Fibroblast of the aortic adventitia (primary cell): ENCODE data around the gene TMCO5A. TPM values are rescaled to one million over a fixed set of nuclear protein-coding genes. Genes with fewer than 3 reads are reported as not detected.

Experiments
- DNase-seq: peaks from one replicate; pipeline ENCODE4 v3.0.0-alpha.2; 2010; ENCODE audit warnings: low read depth
- H3K4me3 ChIP-seq: 2 replicates; pipeline ENCODE4 v1.5.1; 2011; ENCODE audit warnings: low read depth, mild to moderate bottlenecking, control low read depth, low read length, moderate library complexity
- CTCF ChIP-seq: IDR thresholded peaks from 2 replicates; pipeline ENCODE4 v1.5.1; 2011; ENCODE audit warnings: mild to moderate bottlenecking, low read length, control low read depth, inconsistent platforms; ENCODE audit not compliant: insufficient read depth
- total RNA-seq: library from RNA; depleted of rRNA; stranded (reverse); fragments of >200 nt; gene quantifications from 2 replicates; pipeline ENCODE4 v1.2.3, GENCODE V29; 2012; ENCODE audit warnings: low replicate concordance

The TMCO5A gene
- 0.49 TPM in 1 of 2 replicates, not detected in the other for total RNA-seq

- no peak for DNase-seq
- H3K4me3 ChIP-seq: no peak within 1 kb of the TSS
- TF ChIP-seq CTCF: no peak
Observed at GRCh38 chr15:37934340-37934739, at the start of gene TMCO5A. TSS of gene TMCO5A (plus strand) at chr15:37934640. CDS start at chr15:37936324, 1,684 bp downstream.

GRCh38 chr15:37885651-37886050 lies 48.8 kb upstream of the TMCO5A start:
- no peak for TF ChIP-seq CTCF
- DNase-seq: no peak
- H3K4me3 ChIP-seq: no peak overlapping the region

GRCh38 chr15:37888356-37888755 lies 46.1 kb upstream of the TMCO5A start:
- no peak overlapping the region for H3K4me3 ChIP-seq
- DNase-seq: no peak
- TF ChIP-seq CTCF: no peak

- peak; percentile 64 for DNase-seq
- no peak overlapping the region for H3K4me3 ChIP-seq
- TF ChIP-seq CTCF: peak; percentile 95
Observed at GRCh38 chr15:37891766-37892368, 42.6 kb upstream of the TMCO5A start.

GRCh38 chr15:37893309-37893708 lies 41.1 kb upstream of the TMCO5A start:
- peak; percentile 8 for DNase-seq
- H3K4me3 ChIP-seq: no peak overlapping the region
- TF ChIP-seq CTCF: no peak

GRCh38 chr15:37898362-37898761 lies 36.1 kb upstream of the TMCO5A start:
- no peak for TF ChIP-seq CTCF
- H3K4me3 ChIP-seq: no peak overlapping the region
- DNase-seq: no peak
